Myometrial cell (primary cell): ENCODE measurements around the gene CTSW. TPM values are rescaled to one million over a fixed set of nuclear protein-coding genes. Genes with fewer than 3 reads are reported as not detected.

Experiments
- total RNA-seq: library from RNA; depleted of rRNA; stranded (reverse); fragments of >200 nt; gene quantifications from 2 replicates; pipeline ENCODE4 v1.2.3, GENCODE V29; 2015

Gene CTSW, protein sequence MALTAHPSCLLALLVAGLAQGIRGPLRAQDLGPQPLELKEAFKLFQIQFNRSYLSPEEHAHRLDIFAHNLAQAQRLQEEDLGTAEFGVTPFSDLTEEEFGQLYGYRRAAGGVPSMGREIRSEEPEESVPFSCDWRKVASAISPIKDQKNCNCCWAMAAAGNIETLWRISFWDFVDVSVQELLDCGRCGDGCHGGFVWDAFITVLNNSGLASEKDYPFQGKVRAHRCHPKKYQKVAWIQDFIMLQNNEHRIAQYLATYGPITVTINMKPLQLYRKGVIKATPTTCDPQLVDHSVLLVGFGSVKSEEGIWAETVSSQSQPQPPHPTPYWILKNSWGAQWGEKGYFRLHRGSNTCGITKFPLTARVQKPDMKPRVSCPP
- total RNA-seq, result 0.71 TPM in 1 of 2 replicates, not detected in the other

GRCh38 chr11:65879617-65880016 lies at the start of gene CTSW:
Gene CTSW, plus strand, starts transcription at chr11:65879837. Its CDS starts 18 bp downstream, at chr11:65879855.

GRCh38 chr11:65833297-65834030 lies 46.2 kb upstream of the CTSW start, which contains the start of gene SNX32:
Gene SNX32, plus strand, starts transcription at chr11:65833963. Its CDS starts 103 bp downstream, at chr11:65834066.

DNA sequence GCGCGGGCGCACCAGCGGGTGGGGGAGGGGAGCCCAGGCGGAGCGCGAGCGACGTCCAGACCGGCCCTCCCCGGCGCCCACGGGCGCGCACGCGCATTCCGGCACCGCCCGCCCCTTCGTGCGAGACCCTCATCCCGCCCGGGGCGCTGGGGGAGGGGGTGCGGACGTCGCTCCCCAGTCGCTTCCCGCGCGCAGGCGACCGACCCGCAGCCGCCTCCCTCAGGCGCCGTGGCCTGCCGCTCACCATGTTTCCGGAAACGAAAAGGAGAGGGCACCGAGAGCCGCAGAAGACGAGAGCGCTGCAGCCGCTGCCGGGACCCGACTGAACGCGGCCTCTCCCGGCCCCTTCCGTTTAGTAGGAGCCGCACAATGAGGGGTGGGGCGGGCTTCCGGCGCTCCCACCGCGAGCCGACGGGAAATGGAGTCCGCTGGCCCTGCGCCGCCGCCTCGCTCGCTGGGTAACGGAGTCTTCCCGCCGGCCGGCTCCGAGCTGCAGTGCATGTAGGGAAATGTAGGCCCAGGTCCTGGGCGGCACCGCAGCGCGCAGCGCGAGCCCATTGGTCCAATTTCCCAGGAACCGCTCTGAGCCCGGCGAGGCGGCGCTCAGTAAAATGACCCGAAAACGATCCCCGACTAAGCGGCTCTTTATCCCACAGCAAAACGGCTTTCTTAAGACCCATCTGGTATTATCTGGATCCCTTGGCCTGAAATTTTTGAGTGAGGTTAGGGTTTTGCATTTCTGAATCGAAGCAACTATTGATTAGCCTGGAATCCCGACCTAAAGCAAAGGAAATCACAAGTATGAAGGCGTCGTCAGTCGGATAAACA lies 21.6 kb upstream of the CTSW start, which contains the start of gene CFL1:
Gene CFL1, minus strand, starts transcription at position 328 of the 828 bp plus-strand sequence. Its CDS starts 81 bp downstream, at position 247.

GRCh38 chr11:65860278-65861164 lies 19.1 kb upstream of the CTSW start, which contains the start of gene MUS81:
Gene MUS81, plus strand, starts transcription at chr11:65860433. Its CDS starts 321 bp downstream, at chr11:65860754.

GRCh38 chr11:65872586-65873317 lies 6.9 kb upstream of the CTSW start, which contains the start of gene EFEMP2:
Gene EFEMP2, minus strand, starts transcription at chr11:65872800. Its CDS starts 446 bp downstream, at chr11:65872354.

GRCh38 chr11:65888163-65888814 lies 8.7 kb downstream of the CTSW start, which contains the start of gene FIBP:
Gene FIBP, minus strand, starts transcription at chr11:65888471. Its CDS starts 53 bp downstream, at chr11:65888418.

GRCh38 chr11:65890324-65891218 lies 10.9 kb downstream of the CTSW start, which contains the start of gene CCDC85B:
Gene CCDC85B, plus strand, starts transcription at chr11:65890673. Its CDS starts 111 bp downstream, at chr11:65890784.

GRCh38 chr11:65900125-65900898 lies 20.7 kb downstream of the CTSW start, which contains the start of gene FOSL1:
Gene FOSL1, minus strand, starts transcription at chr11:65900388. Its CDS starts 49 bp downstream, at chr11:65900339.

DNA sequence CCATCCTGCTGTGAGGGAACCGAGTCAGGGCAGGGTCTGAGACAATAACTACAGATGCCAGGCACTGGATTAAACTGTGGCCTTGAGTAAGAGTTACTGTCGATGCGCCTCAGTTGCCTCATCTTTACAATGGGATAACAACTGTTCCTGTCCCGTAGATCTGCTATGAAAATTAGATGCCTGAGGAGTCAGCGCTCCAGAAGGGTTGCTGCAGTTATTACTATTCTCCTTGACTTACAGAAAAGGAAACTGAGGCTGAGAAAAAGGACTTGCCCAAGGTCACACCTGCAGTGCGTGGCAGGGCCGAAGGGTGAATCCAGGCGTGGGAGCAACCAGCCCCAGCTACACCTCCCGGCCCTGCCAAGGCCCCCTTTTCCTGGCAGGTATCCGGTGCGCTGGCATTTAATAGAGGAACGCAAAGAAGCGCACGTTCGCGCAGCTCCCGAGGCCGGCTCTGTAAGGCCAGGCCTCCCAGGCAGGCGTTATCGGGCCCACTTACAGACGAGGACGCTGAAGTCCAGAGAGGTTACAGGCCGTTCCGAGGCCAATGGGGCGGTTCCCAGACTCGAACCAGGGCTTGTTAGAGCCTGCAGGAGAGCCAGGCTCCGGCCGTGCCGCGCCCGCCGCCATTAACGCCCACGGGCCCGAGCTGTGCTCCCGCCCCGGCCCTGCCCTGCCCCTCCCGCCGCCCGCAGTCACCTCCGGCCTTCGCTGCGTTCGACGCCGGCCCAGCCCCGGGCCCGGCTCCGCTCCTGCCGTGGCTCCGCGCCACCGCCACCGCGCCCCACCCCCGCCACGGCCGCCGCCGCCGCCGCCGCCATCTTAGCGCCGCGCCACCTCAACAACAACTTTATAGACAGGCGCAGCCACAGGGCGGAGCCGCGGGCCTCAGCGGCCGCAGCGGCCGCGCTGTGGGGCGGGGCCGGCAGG lies 38.8 kb downstream of the CTSW start, which contains the start of gene C11orf68:
Gene C11orf68, minus strand, starts transcription at position 852 of the 930 bp plus-strand sequence. Its CDS starts 31 bp downstream, at position 821.

DNA sequence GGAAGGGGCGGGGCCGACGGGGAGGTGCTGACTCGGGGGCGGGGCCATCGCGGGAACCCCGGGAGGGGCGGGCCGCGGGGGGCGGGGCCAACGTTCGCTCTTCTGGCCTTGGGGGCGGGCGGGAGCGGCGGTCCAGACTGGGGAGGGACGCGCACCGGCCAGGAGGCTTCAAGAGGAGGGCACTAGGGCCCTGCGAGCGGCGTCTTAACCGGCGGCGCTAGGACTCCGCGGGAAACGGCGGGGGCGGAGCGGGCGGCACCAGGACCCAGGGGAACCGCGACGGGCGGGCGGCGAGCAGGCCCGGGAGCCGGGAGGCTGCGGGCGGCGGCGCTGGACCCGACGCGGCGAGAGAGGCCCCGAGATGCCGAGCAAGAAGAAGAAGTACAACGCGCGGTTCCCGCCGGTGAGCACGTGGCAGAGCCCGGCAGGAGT lies 39.5 kb downstream of the CTSW start, which contains the start of gene DRAP1:
Gene DRAP1, plus strand, starts transcription at position 286 of the 432 bp plus-strand sequence. Its CDS starts 76 bp downstream, at position 362.

Other genes with a start within 250 kb of the CTSW start
- gene SIPA1, start 241.7 kb upstream of the CTSW start, total RNA-seq, result 34.9 and 42.1 TPM in 2 replicates
- gene RELA, start 216.9 kb upstream of the CTSW start, total RNA-seq, result 28.8 and 37.6 TPM in 2 replicates
- 27.1 and 34.3 TPM in 2 replicates for gene KAT5, start 167.6 kb upstream of the CTSW start, total RNA-seq
- 81.2 and 103 TPM in 2 replicates for gene RNASEH2C, start 159.0 kb upstream of the CTSW start, total RNA-seq
- gene AP5B1, start 98.9 kb upstream of the CTSW start, total RNA-seq, result 6.2 and 8.9 TPM in 2 replicates
- gene OVOL1, start 92.8 kb upstream of the CTSW start, total RNA-seq, result not detected in 2 replicates
- gene SNX32, start 45.9 kb upstream of the CTSW start, total RNA-seq, result 0.58 and 1.1 TPM in 2 replicates
- 1,937 and 2,041 TPM in 2 replicates for gene CFL1, start 21.7 kb upstream of the CTSW start, total RNA-seq
- gene MUS81, start 19.4 kb upstream of the CTSW start, total RNA-seq, result 30.7 and 40.1 TPM in 2 replicates
- 140 and 198 TPM in 2 replicates for gene EFEMP2, start 7.0 kb upstream of the CTSW start, total RNA-seq
- gene FIBP, start 8.6 kb downstream of the CTSW start, total RNA-seq, result 170 and 250 TPM in 2 replicates
- gene CCDC85B, start 10.8 kb downstream of the CTSW start, total RNA-seq, result 117 and 142 TPM in 2 replicates
- gene FOSL1, start 20.6 kb downstream of the CTSW start, total RNA-seq, result 31.4 and 37.2 TPM in 2 replicates
- gene C11orf68, start 39.2 kb downstream of the CTSW start, total RNA-seq, result 13.5 and 24.5 TPM in 2 replicates
- gene DRAP1, start 39.6 kb downstream of the CTSW start, total RNA-seq, result 405 and 416 TPM in 2 replicates
- gene TSGA10IP, start 65.6 kb downstream of the CTSW start, total RNA-seq, result not detected in 2 replicates
- gene SART1, start 81.9 kb downstream of the CTSW start, total RNA-seq, result 27.4 and 31.2 TPM in 2 replicates
- 26.8 and 39.3 TPM in 2 replicates for gene EIF1AD, start 122.3 kb downstream of the CTSW start, total RNA-seq
- gene BANF1, start 122.7 kb downstream of the CTSW start, total RNA-seq, result 111 and 138 TPM in 2 replicates
- gene CST6, start 132.2 kb downstream of the CTSW start, total RNA-seq, result not detected in 2 replicates
- 0.35 and 0.58 TPM in 2 replicates for gene CATSPER1, start 146.6 kb downstream of the CTSW start, total RNA-seq
- not detected in 2 replicates for gene GAL3ST3, start 169.3 kb downstream of the CTSW start, total RNA-seq
- 182 and 206 TPM in 2 replicates for gene SF3B2, start 172.5 kb downstream of the CTSW start, total RNA-seq
- 20.8 and 22.9 TPM in 2 replicates for gene PACS1, start 190.4 kb downstream of the CTSW start, total RNA-seq